Measurements from ENCODE around the gene ELMO2.

GRCh38 chr20:46350201-46350985 is 56.0 kb downstream of the ELMO2 start:
- no peak for TF ChIP-seq CTCF (IDR thresholded peaks at IDR 0.05)
- no peak for TF ChIP-seq EZH2 (IDR thresholded peaks at IDR 0.05)

All from neural progenitor cell (in vitro differentiated cells).